MM.1S (cell line): Measurements from ENCODE around the gene ABCC1.

ENCODE experiments used
- DNase-seq: peaks from one replicate; pipeline ENCODE4 v3.0.0-alpha.2; 2015
- H2AFZ ChIP-seq: fragments of 300-600 bp; sonication (generic); 2 replicates; pipeline ENCODE4 v1.6.0; 2016; ENCODE audit warnings: antibody characterized with exemption, low read length
- H3F3A ChIP-seq: fragments of 300-600 bp; sonication (generic); 2 replicates; pipeline ENCODE4 v1.6.1; 2016; ENCODE audit warnings: mild to moderate bottlenecking, antibody characterized with exemption, low read length, moderate library complexity, mixed read lengths; ENCODE audit not compliant: insufficient read depth
- H3K27ac ChIP-seq: fragments of 300-600 bp; sonication (generic); 2 replicates; pipeline ENCODE4 v1.5.1; 2016; ENCODE audit warnings: mild to moderate bottlenecking, low read length
- H3K27me3 ChIP-seq: fragments of 300-600 bp; sonication (generic); replicated peaks from 2 replicates; pipeline ENCODE4 v1.6.0; 2016; ENCODE audit warnings: low read length; ENCODE audit not compliant: insufficient read depth
- H3K36me3 ChIP-seq: fragments of 300-600 bp; sonication (generic); replicated peaks from 2 replicates; pipeline ENCODE4 v1.6.1; 2016; ENCODE audit warnings: mild to moderate bottlenecking, low read length, mixed read lengths; ENCODE audit not compliant: insufficient read depth
- H3K4me1 ChIP-seq: fragments of 300-600 bp; sonication (generic); 2 replicates; pipeline ENCODE4 v1.6.1; 2016; ENCODE audit warnings: low read length, mixed read lengths
- H3K4me2 ChIP-seq: fragments of 300-600 bp; sonication (generic); 2 replicates; pipeline ENCODE4 v1.6.0; 2016; ENCODE audit warnings: low read depth, low read length
- H3K4me3 ChIP-seq: fragments of 300-600 bp; sonication (generic); 2 replicates; pipeline ENCODE4 v1.5.1; 2016; ENCODE audit warnings: low read length, mixed read lengths
- H3K79me2 ChIP-seq: fragments of 300-600 bp; sonication (generic); 2 replicates; pipeline ENCODE4 v1.6.1; 2016; ENCODE audit warnings: mixed run types, low read length, mixed read lengths
- H3K9ac ChIP-seq: fragments of 300-600 bp; sonication (generic); 2 replicates; pipeline ENCODE4 v1.6.1; 2016; ENCODE audit warnings: low read length, mixed read lengths
- H3K9me2 ChIP-seq: fragments of 300-600 bp; sonication (generic); replicated peaks from 2 replicates; pipeline ENCODE4 v1.6.1; 2016; ENCODE audit warnings: mild to moderate bottlenecking, low read length, mixed read lengths; ENCODE audit not compliant: insufficient read depth
- H3K9me3 ChIP-seq: fragments of 300-600 bp; sonication (generic); replicated peaks from 2 replicates; pipeline ENCODE4 v1.6.1; 2016; ENCODE audit warnings: mild to moderate bottlenecking, low read length, mixed read lengths; ENCODE audit not compliant: insufficient read depth
- H4K20me1 ChIP-seq: fragments of 300-600 bp; sonication (generic); 2 replicates; pipeline ENCODE4 v1.6.1; 2016; ENCODE audit warnings: mild to moderate bottlenecking, low read length, moderate library complexity, mixed read lengths; ENCODE audit not compliant: insufficient read depth
- CTCF ChIP-seq: fragments of 300-600 bp; sonication (generic); IDR thresholded peaks from 2 replicates; pipeline ENCODE4 v1.5.1; 2016; ENCODE audit warnings: antibody characterized with exemption, low read length, mixed read lengths
- EZH2 ChIP-seq: fragments of 300-600 bp; sonication (generic); optimal IDR thresholded peaks from 2 replicates; pipeline ENCODE3; 2017; ENCODE audit warnings: low read depth, mild to moderate bottlenecking, antibody characterized with exemption, low read length, mixed read lengths
- EZH2phosphoT487 ChIP-seq: fragments of 300-600 bp; sonication (generic); IDR thresholded peaks from 2 replicates; pipeline ENCODE4 v1.6.1; 2018; ENCODE audit warnings: antibody characterized with exemption, low read length

Gene ABCC1

GRCh38 chr16:16191493-16192167, 242.2 kb downstream of the ABCC1 start:
- H2AFZ ChIP-seq = no peak overlapping the region
- H3K27me3 ChIP-seq = no peaks in the 10 kb centered on the region; the same call in 1 of the 2 replicates
- no peak overlapping the region for H3K27ac ChIP-seq
- no peak for TF ChIP-seq CTCF
- no peak for TF ChIP-seq EZH2
- no peak for TF ChIP-seq EZH2phosphoT487
- H3K36me3 ChIP-seq = no peaks in the 10 kb centered on the region
- DNase-seq = no peak
- H3K9ac ChIP-seq = no peak overlapping the region
- H3F3A ChIP-seq = no peaks in the 10 kb centered on the region
- H3K79me2 ChIP-seq = no peaks in the 10 kb centered on the region
- H3K9me3 ChIP-seq = no peaks in the 10 kb centered on the region
- no peaks in the 10 kb centered on the region for H3K4me1 ChIP-seq
- no peaks in the 10 kb centered on the region for H4K20me1 ChIP-seq
- no peak overlapping the region for H3K4me2 ChIP-seq
- no peaks in the 10 kb centered on the region for H3K9me2 ChIP-seq
- no peak overlapping the region for H3K4me3 ChIP-seq
